GM11168 (cell line): ENCODE measurements around the gene CBX6.

Experiments
- in situ Hi-C: fragments of 300-500 bp; cut with MboI; formaldehyde crosslinking; loops from one replicate; pipeline ENCODE4 v1.12.0; 2022; ENCODE audit warnings: low sequenced_read_pairs; ENCODE audit not compliant: unreplicated experiment

Gene CBX6

DNA sequence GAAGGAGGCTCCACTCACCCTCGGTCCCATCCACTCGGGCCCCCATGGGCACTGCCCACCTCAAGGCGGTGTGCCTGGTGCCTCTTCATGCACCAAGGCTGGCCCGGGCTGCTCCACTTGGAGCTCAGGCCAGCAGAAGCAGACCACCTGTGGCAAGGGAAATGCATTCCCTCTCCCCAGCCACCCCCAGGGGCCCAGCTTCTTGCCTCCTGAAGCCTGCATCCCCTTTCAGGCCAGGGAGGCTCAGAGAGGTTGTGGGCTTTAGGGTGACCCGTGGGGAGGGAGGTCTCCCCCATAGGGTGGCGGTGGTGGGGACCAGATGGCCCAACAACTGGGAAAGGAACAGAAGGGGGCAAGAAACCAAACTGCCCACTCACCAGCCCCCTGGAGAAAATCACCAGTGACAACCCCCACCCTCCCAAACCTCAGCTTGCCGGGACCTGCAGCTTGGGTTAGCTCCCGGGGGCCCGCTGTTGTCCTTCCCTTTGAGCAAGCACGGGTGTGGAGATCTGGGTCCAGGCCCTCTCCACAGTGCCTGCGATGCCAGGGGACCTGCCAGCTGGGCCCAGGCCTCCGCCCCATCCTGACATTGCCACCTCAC, 8.4 kb downstream of the CBX6 start:
- in situ Hi-C loops: loop anchor here (25.0 kb wide), 1 partner anchor 249 kb away; no protein-coding TSS in a partner anchor

DNA sequence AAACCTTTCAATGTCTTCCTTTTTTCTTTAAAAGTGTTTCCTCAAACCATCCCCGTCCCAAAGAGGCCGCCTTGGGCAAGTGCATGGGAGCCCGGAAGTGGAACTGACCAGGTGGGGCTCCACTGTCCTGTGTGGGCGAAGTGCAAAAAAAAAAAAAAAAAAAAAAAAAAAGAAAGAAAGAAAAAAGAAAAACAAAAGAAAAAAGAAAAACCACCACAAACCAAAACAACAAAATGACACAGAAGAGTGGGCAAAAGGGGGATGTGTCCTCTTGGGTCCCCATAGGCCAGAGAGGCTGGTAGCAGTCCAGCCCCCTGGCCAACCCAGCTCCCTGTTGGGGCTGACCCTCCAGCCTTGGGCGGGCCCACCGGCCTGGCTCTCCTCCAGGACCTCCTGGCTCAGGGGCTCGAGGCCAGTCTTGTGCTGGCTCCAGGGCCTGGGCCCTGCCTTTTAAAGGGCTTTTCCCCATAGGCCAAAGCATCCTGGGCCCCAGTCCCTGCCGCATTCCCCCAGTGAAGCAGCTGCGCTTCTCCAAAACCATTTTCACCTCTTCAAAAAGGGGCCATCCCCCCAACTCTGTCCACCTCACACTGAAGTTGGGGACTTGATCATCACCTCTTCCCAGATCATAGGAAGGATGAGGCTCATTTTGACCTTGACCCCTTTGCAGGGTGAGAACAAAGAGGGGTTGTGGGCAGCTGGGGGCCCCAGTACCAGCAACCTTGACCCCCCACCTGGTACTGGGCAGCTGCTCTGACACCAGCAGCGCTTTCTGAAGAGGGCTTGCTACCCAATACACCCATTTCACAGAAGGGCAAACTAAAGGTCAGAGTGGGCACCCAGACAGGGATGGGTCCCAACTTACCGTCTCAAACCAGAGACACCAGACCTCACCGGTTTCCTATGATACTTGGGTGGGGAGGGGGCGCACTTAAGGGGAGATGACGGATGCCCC, 9.4 kb downstream of the CBX6 start:
- in situ Hi-C loops: loop anchor here (25.0 kb wide), 1 partner anchor 250 kb away; no protein-coding TSS in a partner anchor

DNA sequence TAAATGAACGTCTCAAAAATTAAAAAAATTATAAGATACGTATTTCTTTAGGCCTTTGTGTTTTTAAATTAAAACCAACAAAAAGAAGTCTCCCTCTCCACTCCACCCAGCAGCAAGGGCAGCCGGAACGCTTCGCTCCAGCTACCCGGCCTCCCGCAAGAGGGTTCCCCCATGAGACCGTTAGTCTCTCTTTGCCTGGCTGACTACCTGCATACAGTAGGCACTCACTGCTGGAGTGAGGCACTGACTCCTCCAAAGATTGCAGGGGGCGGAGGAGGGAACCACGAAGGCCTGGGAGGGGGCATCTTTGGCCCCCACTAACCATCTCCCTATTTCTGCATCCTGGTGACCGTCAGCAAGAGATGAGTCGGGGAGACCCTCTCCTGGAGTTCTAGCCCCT, 10.1 kb downstream of the CBX6 start:
- in situ Hi-C loops: loop anchor here (25.0 kb wide), 1 partner anchor 250 kb away; no protein-coding TSS in a partner anchor

DNA sequence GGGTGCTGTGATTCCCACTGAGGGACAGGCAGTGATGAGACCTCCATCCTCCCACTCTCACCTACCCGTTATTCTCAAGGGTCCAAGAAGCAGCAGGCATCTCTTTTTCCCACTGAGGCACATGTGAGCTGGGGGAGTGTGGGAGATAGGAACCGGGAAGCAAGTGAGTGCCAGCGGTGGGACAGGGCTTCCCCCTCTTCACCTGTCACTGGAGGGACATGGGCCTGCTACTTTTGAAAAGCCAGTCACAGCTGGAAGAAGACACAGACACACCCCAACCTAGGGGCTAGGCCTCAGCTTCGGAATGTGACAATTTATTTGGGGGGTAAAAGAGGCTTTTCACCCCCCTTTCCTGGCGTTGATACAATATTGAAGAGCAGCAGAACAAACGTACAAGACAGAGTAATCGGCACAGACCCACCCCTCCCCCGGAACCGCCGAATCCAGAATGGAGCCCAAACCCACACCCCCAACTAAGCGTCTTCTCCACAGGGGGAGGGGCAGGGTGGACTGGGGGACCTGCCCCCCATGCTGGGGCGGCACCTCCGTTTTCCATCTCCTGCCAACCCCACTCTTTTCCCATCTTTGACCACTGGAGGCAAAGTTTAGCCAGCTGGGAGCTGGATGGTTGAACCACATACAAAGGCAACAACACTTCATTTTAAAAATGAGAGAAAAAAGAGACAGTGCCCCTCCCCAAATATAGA, 10.7 kb downstream of the CBX6 start:
- in situ Hi-C loops: loop anchor here (25.0 kb wide), 1 partner anchor 251 kb away; no protein-coding TSS in a partner anchor

DNA sequence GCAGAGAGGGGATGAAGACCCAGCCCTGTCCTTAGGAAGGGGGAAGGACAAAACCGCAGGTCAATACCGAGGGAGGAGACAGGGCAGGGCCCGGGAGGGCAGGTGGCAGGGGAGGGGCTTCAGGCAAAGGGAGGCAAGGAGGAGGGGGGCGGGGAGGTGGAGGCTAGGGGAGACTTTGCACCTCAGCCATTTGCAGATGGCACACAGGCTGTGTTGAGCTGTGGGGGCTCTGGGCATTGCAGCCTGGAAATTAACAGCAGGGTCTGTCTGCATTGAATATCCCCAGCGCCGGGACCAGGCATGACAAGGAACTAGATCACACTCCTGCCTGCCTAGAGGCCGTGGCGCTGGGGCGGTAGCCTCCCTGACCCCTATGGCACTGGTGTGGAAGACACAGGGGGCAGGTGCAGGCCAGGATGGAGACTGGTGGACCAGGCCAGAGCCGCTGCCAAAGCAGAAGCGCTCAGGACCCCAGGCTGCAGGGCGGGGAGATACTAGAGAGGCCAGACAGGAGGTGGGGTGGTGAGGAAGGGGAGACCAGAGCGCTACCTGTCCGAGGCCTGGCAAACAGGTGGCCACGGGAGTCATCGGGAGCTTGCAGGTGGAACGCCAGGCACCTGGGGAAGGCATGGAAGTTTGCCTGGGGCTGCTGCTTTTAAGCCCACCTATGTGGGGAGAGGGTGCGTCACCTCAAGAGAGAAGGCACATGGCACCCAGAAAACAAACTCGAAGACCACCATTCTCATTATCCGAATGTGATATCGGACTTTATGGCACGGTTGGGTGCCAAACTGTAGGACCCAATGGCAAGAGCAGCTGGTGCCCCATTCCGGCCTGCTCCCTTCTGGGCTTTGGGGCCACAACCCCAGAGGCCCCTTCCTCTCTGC, 11.5 kb downstream of the CBX6 start:
- in situ Hi-C loops: loop anchor here (25.0 kb wide), 1 partner anchor 252 kb away; no protein-coding TSS in a partner anchor

DNA sequence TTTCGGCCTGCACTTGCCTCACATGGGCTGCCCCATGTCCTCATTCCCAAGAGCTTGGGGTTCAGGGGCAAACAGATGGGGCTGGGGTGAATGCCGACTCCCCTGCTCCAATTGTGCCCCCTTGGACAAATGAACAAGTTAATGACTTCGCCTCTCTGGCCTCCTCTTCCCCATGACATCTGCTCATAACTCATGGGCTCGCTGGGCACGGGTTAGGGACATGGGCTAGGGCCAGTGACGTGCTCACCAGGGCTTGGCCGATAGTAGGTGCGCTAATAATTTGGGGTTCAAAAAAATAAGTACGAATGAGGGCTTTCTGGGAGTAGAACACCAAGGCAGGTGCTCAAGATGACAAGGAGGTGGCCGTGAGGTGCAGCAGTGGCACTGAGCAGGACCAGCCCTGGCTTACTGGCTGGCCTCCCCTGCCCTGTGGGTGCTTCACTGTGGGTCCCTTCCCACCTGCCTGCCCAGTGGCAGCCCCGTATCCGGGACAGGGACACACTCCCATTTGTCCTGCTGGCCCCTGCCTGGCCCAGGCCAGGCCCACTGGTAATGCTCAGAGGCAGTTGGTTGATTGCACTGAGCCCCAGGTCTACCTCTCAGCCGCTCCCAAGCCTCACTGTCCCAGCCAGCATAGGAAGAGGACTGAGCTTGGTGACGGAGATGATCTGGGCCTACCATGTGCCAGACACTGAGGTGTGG, 12.3 kb downstream of the CBX6 start:
- in situ Hi-C loops: loop anchor here (25.0 kb wide), 1 partner anchor 253 kb away; no protein-coding TSS in a partner anchor

DNA sequence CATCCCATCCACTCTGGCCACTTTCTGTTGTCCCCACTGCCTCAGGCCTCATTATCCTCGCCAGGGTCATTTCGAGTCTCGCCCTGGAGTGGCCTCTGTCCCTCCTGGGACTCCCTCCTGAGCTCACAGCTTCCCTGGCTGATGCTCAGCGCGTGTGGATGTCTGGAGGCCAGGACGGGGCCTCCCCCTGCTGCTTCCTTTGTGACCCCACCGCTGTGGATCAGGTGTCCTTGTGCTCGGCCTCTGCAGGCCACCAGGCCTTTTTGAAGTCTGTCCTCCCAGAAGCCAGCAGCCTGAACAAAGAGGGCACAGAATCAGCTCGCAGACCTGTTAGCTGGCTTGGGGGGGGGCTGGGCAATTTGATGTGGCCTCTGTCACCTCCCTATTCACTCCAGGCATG, 13.5 kb downstream of the CBX6 start:
- in situ Hi-C loops: loop anchor here (25.0 kb wide), 1 partner anchor 254 kb away; no protein-coding TSS in a partner anchor

DNA sequence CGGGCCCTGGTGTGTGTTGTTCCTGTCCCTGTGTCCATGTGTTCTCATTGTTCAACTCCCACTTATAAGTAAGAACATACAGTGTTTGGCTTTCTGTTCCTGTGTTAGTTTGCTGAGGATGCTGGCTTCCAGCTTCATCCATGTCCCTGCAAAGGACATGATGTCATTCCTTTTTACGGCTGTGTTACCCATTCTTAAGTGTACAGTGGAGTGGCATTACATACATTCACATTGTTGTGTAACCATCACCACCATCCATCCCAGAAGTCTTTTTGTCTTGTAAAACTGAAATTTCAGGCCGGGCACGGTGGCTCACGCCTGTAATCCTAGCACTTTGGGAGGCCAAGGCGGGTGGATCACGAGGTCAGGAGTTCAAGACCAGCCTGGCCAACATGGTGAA, 17.5 kb downstream of the CBX6 start:
- in situ Hi-C loops: loop anchor here (25.0 kb wide), 1 partner anchor 258 kb away; no protein-coding TSS in a partner anchor

DNA sequence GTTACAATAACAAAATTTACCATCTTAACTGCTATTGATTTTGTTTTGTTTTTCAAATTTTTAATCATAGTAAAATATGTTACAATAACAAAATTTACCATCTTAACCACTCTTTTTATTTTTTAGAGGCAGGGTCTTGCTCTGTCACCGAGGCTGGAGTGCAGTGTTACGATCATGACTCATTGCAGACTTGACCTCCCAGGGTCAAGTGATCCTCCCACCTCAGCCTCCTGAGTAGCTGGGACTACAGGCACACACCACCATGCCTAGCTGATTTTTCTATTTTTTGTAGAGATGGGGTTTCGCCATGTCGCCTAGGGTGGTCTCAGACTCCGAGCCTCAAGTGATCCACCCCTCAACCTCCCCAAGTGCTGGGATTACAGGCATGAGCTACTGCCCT, 18.1 kb downstream of the CBX6 start:
- in situ Hi-C loops: loop anchor here (25.0 kb wide), 1 partner anchor 258 kb away; no protein-coding TSS in a partner anchor

DNA sequence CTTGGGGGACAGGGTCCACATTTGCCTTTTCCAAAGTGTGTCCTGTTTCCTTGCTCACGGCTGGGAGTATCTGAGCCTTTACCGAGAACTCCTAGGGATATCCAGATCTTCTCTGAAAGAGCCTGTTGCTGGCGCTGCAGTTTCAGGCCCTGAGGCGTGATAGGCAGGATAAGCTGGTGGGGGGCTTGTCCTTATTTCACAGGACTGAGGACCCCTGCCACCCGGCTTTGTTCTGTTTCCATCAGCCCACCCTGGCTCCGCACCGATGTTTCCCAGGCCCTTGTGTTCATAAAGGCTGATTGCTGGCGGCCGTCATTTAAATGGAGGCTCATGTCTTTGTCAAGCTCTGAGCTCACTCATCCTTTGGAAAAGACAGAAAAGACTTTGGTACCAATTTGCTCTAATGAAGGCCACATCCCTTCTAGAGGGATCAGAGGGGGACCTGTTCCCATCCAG, 18.8 kb downstream of the CBX6 start:
- in situ Hi-C loops: loop anchor here (25.0 kb wide), 1 partner anchor 259 kb away; no protein-coding TSS in a partner anchor

DNA sequence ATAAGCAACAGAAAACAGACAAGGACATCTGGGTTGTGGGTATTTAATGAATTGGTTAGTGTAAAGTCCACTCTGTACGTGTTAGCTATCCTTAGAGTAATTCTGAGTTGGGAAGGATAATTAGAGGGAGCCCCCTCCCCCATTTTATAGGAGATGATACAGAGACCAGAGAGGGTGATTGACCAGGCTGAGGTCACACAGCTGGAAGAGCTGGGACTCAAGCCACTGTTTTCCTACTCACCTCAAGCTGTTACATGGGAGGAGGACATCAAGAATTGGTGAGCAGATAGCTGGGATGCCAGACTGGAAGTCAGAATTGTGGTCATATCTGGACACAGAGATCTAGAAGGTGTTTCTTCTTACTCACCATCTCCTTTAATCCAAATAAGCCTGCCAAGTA, 19.5 kb downstream of the CBX6 start:
- in situ Hi-C loops: loop anchor here (25.0 kb wide), 1 partner anchor 260 kb away; no protein-coding TSS in a partner anchor

DNA sequence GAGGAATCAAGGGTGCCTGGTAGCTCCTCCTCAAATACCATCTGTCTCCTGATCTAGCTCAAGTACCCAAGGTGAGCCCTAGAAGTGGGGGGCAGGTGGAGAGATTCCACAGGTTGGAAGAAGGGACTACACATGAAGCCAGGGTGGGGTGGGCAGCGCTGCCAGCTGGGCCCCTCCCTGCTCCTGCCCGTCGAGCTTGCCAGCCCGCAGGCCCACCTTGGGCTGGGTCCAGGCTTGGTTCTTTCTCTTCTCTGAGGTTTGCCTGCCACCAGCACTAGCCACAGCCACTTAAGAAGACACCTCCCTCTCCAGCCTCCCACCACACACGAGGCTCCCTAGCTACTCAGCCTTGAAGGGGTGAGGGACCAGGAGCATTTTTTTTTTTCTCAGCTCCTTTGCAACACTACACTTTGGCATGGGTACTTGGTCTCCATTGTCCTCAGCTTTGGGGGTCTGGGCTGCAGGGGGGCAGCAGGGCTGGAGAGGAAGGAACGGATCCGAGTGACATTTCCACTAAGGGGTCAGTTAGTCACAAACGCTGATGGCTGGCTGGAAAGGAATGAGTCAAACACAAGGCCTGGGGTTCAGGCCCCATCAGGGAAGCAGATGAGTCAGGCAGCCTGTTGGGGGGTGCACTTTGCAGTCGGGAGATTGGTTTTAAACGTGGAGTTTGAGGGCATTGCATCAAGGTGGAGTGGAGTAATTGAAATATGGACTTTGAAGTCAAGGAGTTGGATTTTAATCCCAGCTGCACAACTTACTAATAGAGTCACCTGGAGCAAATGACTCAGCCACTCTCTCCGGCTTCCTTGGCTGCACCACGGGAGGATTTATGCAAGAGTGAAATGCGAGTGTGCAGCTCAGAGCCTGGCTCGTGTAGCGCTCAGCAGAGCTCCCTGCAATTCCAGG, 20.8 kb downstream of the CBX6 start:
- in situ Hi-C loops: loop anchor here (25.0 kb wide), 1 partner anchor 261 kb away; no protein-coding TSS in a partner anchor

DNA sequence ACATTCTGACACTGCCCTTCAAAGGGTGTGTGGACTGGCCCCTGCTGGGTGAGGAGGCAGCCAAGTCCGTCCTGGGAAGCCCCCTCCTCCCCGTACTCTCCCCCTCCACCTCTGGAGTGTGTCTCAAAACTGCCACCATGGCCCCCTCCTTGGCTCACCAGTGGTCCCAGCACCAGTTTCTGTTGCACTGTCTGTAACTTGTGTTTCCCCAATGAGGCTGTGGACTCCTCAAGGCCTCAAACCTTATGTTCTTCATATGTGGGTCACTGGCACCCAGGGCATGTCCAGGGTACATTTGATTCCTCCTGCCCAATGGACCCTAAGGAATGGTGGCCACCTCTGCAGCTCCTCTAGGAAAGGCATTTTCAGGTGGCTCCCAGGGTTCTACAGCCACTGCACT, 21.6 kb downstream of the CBX6 start:
- in situ Hi-C loops: loop anchor here (25.0 kb wide), 1 partner anchor 262 kb away; no protein-coding TSS in a partner anchor

DNA sequence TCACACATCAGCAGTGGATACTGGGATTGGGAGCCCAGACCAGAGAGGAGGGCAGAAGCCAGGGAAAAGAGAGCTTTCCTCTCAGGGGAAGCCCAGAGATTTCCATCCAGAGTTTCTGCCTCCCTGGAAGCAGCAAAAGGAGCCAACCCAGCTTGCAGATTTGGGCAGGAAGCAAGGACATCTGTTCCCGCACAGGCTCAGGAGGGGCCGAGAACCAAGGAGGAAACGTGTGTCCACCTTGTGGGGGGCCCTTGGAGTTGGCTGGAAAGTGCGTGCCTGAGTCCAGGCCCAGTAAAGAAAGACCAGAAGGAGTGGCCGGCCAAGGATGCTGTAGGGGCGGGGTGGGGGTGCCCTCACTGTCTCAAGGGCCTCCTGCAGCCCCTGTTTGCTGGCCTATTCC, 22.2 kb downstream of the CBX6 start:
- in situ Hi-C loops: loop anchor here (25.0 kb wide), 1 partner anchor 262 kb away; no protein-coding TSS in a partner anchor

DNA sequence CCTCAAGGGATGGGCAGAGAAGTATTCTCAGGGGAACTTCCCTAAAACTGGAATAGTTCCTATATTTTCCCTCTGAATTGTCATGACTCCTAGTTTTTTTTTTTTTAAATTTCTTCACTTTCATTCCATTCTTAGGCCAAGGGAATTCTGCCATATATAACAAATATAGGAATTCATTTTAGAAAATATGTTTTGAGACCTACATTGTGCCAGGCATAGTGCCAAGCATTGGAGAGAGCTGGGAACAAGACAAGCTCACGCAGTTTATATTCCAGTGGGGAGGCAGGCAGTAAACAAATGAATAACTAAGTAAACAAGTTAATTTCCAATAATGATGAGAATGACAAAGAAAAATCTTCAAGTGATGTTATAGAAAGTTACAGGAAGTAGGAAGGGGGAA, 25.6 kb downstream of the CBX6 start:
- in situ Hi-C loops: no loop called here

DNA sequence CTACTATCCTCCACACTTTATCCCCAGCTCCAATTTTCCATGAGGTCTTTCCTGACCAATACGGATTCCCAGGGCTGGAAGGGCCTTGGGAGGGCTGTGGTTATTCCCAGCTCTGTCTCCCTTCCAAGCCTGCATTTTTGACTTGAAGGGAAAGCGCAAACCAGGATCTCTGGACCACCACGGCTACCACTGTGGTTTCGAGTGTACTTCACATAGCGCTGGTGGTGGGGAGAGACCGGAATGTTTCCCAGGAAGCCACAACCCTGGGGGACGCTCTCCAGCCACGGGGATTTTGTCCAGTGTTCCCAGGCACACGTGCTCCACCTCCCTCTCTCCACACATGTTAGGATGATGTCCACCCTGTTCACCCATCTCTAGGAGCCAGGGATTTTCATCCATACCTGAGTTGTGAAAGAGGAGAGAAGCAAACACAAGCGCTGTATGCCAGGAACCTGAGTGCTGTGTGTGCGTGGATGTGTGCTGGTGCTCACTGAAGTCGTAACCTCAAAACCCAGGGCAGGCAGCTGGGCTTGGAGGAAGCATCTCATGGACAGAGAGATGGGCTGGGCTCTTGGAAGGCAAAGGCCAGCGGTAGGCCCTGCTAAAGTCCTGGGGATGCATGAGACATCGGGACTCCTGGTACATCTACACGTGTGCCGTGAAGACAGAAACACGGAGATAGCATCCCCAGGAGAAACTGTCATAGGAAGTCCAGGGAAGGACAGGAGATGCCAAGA, 26.8 kb downstream of the CBX6 start:
- in situ Hi-C loops: no loop called here
